Left renal pelvis (tissue), 4 donors: ENCODE data around the gene CCBE1. TPM values are rescaled to one million over a fixed set of nuclear protein-coding genes. Genes with fewer than 3 reads are reported as not detected.
A peak's percentile ranks its signal among the peaks of the same experiment; 100 is the strongest.

Experiments
- DNase-seq, 4 donors: peaks; one replicate each; pipeline ENCODE4 v3.0.0-alpha.2; 2013; ENCODE audit warnings: low read depth in 4 of 4, low spot score in 3 of 4
- polyA plus RNA-seq, 4 donors: library from polyadenylated mRNA; unstranded; fragments of 120-200 nt; gene quantifications; one replicate each; pipeline ENCODE4 v1.2.1, GENCODE V29; 2013; ENCODE audit not compliant: insufficient read length in 4 of 4

CCBE1 gene
- polyA plus RNA-seq, 4 donors = 26.4 to 123 (median 37.4) TPM

DNA sequence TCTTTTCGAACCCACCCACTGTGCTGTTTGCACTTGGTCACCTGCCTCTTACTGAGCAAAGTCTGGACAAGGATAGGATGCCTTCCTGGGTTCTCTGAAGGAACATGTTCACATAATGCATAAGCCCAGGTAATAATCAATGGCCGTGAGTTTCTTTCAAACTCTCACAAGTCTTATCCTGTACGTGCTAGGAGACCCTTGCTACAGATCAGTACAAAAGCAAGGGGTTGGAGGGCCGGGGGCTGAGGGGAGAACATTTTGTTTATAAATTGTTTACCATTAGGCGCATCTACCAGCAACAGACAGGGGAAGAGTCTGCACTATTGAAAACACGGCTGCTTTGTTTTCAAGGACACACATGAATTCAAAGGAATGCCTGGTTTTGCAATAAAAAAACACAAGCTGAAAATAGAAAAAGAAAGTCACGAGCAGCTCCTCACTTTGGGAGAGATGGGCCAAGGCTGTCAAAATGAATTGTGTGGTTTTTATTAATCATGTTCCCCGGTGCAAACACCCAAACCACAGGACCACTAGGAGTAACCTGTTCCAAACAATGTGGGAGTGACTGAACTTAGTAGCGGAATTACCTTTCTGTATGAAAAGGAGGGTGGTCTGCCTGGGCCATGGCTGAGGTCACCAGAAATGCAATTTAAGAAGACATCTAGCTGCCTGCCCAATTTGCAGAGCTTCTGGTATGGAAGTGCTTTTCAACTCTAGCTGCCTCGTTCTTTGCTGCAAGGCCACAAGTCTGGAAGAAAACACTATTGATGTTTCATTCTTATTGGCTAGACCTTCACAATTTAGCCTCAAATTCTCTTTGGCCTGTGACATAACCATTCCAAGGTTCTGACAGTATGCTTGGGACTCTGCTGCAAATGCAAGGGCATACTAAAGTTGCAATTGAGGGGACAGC, 73.5 kb downstream of the CCBE1 start:
- DNase-seq = no peak

DNA sequence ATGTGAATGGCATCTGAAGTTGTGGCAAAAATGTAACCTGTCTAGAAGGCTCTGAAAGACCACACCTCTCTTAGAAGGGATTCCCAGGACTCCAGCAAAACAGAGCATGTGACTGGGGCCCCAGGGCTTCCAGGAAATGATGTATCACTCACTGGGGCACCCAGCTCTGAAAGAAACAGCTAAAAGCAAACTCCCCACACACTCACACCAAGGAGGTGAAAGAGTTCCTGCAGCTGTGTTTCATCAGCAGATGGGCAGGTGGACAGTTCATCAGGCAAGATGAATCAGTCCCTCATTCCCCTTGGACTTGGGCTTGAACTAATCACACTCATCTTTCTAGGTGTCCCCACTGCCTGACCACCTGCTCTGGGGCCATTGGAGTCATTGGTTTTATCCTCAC, 76.2 kb downstream of the CCBE1 start:
- DNase-seq = no peak

GRCh38 chr18:59620381-59620780, 76.8 kb downstream of the CCBE1 start:
- no peak for DNase-seq

- DNase-seq = no peak
Measured at GRCh38 chr18:59619816-59620215, 77.4 kb downstream of the CCBE1 start.

DNA sequence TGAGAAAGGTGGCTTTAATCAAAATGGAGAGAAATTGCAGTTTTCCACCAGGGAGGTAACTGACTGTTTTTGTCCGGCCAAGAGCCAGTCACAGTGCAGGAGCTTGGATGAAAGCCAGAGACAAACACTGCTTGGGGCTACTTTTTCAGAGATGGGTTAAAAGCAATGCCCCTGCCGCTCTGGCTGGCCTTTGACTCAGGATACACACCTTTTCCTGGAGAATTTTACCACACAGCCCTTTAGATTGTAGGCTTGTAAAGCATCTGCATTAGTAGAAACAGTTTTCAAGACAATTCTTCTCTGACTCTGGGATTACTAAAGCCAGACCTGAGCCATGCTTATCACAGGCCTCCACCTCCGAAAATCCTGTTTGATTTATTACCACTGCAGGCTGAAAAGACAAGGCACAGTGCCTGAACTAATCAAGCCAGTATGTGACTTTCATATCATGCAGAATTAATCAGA, 79.7 kb downstream of the CCBE1 start:
- no peak for DNase-seq

GRCh38 chr18:59616501-59616900, 80.7 kb downstream of the CCBE1 start:
- no peak for DNase-seq

DNA sequence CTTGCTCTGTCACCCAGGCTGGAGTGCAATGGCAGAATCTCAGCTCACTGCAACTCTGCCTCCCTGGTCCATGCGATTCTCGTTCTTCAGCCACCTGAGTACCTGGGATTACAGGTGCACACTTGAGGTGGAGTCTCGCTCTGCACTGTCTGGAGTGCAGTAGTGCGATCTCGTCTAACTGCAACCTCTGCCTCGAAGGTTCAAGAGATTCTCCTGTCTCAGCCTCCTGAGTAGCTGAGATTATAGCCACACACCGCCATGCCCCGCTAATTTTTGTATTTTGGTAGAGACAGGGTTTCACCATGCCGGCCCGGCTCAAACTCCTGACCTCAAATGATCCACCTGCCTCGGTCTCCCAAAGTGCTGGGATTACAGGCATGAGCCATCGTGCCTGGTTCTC, 83.3 kb downstream of the CCBE1 start:
- no peak for DNase-seq

DNA sequence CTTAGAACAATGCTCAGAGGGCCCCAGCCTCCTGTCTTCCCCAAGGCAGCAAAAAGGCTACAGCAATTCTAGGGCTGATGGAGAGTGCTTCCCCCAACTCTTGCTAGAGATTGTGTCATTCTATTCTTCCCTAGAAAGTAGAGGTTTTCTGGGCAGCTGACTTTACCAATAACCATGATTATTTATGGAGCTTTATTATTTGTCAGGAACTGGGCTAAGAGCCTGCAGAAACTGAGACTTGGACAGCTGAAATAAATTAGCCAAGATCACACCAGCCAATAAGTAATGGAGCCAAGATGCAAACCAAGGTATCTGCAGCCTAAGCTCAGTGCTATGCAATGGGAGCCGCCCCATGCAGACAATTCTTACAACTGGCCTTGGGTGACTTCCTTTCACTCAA, 84.8 kb downstream of the CCBE1 start:
- no peak for DNase-seq

GRCh38 chr18:59610546-59611140, 86.6 kb downstream of the CCBE1 start:
- no peak for DNase-seq

DNA sequence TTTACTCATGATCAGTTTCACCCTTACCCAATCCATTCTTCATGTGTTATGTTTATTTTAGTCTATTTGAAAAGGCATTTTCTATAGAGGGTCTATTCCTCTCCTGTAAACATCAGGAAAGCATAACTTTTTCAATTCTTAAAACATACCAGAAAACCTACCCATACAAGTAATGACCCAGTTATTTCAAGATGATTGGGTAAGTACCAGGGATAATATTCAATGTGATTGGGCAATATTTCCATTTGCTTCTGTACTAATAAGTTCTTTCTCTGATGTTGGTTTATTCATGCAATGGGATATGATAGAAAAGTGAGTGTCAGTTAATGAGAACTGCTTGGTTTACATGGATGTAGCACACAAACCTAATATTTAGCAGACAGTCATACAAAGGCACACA, 87.6 kb downstream of the CCBE1 start:
- no peak for DNase-seq

- DNase-seq = no peak
Measured at GRCh38 chr18:59607471-59607870, 89.8 kb downstream of the CCBE1 start.

DNA sequence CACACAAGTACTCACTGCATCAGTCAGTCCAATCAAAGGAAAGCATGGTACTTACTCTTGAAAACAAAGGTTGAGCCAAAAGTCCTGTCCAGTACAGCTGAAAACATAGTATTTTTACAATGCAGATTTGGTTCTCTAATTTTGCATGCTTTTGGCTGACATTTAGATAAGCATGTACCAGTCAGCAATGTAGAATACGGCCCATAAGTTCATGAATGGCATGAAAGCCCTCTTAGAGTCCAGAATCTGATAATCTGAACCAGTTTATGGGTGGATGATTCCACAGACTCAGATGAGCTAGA, 90.2 kb downstream of the CCBE1 start:
- DNase-seq = no peak

- peak in 2 of 4 donors; percentile 52 to 58 for DNase-seq
Measured at GRCh38 chr18:59606193-59607077, 90.8 kb downstream of the CCBE1 start.

DNA sequence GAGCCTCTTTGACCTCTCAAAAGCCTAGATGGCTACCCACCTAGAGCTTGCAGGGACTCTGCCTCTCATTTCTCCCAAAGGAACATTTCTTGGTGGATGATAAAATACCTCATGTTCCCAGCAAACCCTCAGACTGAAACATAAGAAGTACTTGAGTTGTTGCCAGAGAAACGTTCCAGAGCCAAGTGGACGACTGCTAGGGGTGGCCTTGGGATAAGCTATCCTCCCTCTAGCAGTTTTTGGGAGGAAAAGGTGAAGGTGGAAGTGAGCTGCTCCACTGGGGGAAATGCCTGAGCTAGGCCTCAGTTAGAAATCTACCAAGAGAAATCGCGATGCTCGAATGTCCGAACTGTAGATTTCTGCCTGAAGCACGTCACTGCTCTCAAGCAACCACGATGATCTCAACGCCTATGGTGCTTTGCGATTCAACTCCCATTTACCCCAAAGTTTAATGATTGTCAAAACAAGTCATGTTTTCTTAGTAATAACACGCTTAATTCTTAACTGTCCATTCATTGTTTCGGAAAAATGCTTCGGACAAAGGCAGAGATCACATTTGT, 91.5 kb downstream of the CCBE1 start:
- no peak for DNase-seq

DNA sequence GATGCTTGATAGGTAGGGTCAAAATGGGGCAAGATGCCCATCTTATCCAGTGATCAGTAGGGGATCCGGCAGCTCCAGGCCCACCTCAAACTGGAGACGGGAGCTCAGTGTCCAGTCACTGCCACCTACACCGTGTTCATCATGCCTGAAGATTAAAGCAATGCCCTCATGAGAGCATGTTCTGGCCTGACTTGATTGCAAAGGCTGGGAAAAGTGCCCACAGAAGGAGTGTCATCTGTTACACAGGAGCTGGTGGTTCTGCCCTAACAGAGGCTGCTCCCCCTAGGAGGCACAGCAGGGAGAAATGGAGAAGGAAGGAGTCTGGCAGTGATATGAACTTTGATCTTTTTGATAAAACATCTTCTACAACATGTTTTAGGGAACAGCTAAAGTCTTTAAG, 92.3 kb downstream of the CCBE1 start:
- no peak for DNase-seq

DNA sequence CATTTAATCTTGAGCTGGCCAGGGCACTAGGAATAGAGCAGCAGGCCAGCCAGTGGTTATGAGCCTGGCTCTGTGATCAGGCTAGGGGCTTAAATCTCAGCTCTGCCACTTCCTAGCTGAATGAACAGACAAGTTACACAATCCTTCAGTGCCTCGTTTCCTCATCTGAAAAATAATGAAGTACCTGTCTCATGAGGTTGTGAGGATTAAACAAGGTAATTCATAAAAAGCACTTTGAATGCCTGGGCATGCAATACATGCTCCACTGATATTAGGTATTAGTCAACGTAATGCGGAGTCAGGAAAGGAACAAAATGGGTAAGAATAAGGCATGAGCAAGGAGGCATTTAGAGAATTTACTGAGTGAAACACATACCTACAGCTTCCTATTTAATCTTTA, 100.2 kb downstream of the CCBE1 start:
- no peak for DNase-seq

DNA sequence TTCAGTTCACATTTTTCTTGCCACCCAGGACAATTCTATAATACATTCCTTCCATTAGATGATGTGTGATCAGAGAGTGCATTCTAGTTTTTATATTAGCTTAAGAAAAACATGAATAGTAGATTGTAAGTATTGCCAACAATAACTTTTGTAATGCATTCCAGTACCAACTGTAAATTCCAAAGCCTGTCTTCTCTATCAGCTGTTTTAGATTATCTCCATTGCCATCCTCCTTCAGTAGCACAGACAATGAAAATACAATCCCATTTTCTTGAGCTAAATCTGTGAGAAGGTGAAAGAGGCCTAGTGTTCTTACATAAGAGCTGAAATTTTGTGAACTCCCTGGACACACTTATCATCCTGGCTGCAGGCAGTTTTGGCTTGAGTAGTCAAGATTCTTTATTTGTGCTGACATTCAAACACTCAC, 103.9 kb downstream of the CCBE1 start:
- no peak for DNase-seq

- no peak for DNase-seq
Measured at GRCh38 chr18:59592624-59593023, 104.6 kb downstream of the CCBE1 start.

- DNase-seq = no peak
Measured at GRCh38 chr18:59582395-59582794, 114.8 kb downstream of the CCBE1 start.

DNA sequence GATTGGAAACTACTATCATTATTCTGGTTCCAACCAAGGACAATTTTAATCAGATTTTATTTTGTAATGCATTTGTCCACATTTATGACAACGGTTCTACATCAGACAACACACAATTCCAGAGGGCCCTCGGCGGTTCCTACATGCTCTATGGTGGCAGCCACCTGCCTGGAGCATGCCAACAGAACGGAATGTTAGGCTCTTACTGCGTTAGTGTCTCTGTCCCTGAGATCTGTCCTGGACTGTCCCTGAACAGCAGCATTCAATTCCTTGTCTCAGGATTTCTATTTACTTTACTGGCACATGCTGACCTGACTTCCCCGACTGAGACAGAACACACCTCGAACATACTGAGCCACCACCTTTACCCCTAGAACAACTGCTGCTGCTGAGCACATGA, 117.7 kb downstream of the CCBE1 start:
- DNase-seq = no peak

DNA sequence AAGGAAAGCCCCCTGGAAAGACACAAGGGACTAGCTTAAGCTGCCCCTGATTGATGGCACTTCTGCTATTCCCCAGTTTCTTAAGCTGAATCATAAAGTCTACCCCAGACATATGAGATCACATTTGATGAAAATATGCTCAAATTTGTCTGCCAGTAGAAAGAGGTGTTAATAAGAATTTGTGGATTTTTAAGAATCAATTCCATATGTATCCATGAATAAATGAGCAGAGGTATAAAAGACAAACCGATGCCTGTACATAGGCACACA, 119.9 kb downstream of the CCBE1 start:
- DNase-seq = no peak
